Measurements from ENCODE around the gene STARD3. TPM values are rescaled to one million over a fixed set of nuclear protein-coding genes. Genes with fewer than 3 reads are reported as not detected.

The STARD3 gene
- total RNA-seq, 6 experiments from 2014 or later: 24.3 to 49.8 (median 28.0) TPM

GRCh38 chr17:39660011-39660360 is 23.0 kb downstream of the STARD3 start:
- no peaks in the 10 kb centered on the region for H3K9me3 ChIP-seq
- intact Hi-C loops (cut with DNase I): no loop called here
- TF ChIP-seq CTCF (IDR thresholded peaks at IDR 0.05) (no peak), POLR2A (IDR thresholded peaks at IDR 0.05) (no peak)
- H3K27me3 ChIP-seq: no peaks in the 10 kb centered on the region
- H3K27ac ChIP-seq: peak overlapping the region in 2 of 3 donors; percentile 2 to 47
- no peak for DNase-seq
- no peak overlapping the region for H3K4me3 ChIP-seq
- peaks cover 0 to 24% (median 10%) of the 10 kb centered on the region in 4 donors for H3K4me1 ChIP-seq
- no peak for ATAC-seq
- WGBS (ENCODE audit: insufficient coverage, low coverage, low lambda C conversion rate, missing lambda C conversion rate): 92% methylated on average over 4 of the region's 5 CpGs
- no peaks in the 10 kb centered on the region for H3K36me3 ChIP-seq

GRCh38 chr17:39660397-39661385 is 23.7 kb downstream of the STARD3 start:
- TF ChIP-seq POLR2A (IDR thresholded peaks at IDR 0.05) (no peak), CTCF (IDR thresholded peaks at IDR 0.05) (no peak)
- ATAC-seq (peak; percentile 2 to 56 (median 13)), DNase-seq (no peak)
- H3K4me1 ChIP-seq: peaks cover 0 to 28% (median 10%) of the 10 kb centered on the region in 4 donors
- peak overlapping the region in 2 of 3 donors; percentile 2 to 47 for H3K27ac ChIP-seq
- no peaks in the 10 kb centered on the region for H3K9me3 ChIP-seq
- H3K4me3 ChIP-seq: no peak overlapping the region
- no peaks in the 10 kb centered on the region for H3K27me3 ChIP-seq
- 40% methylated on average over 4 of the region's 35 CpGs for WGBS (ENCODE audit: insufficient coverage, low coverage, low lambda C conversion rate, missing lambda C conversion rate)
- intact Hi-C loops (cut with DNase I): no loop called here
- no peaks in the 10 kb centered on the region for H3K36me3 ChIP-seq

- intact Hi-C loops (cut with DNase I): no loop called here
- WGBS (ENCODE audit: insufficient coverage, low coverage, low lambda C conversion rate, missing lambda C conversion rate): 100% methylated on average over 1 of the region's 8 CpGs
- ATAC-seq: no peak
- H3K36me3 ChIP-seq: no peaks in the 10 kb centered on the region
- H3K27ac ChIP-seq: no peak overlapping the region
- DNase-seq: no peak
- TF ChIP-seq CTCF (IDR thresholded peaks at IDR 0.05): no peak
- no peak for TF ChIP-seq POLR2A (IDR thresholded peaks at IDR 0.05)
- H3K9me3 ChIP-seq: no peaks in the 10 kb centered on the region
- peaks cover 0 to 39% (median 14%) of the 10 kb centered on the region in 4 donors for H3K4me1 ChIP-seq
- no peaks in the 10 kb centered on the region for H3K27me3 ChIP-seq
- no peak overlapping the region for H3K4me3 ChIP-seq
These were observed 25.0 kb downstream of the STARD3 start for GRCh38 chr17:39661744-39662541.

GRCh38 chr17:39662551-39663339 is 25.8 kb downstream of the STARD3 start:
- Histone ChIP-seq H3K9me3 (no peaks in the 10 kb centered on the region), H3K36me3 (no peaks in the 10 kb centered on the region), H3K4me3 (no peak overlapping the region), H3K27ac (no peak overlapping the region), H3K4me1 (peaks cover 0 to 45% (median 18%) of the 10 kb centered on the region in 4 donors), H3K27me3 (no peaks in the 10 kb centered on the region)
- intact Hi-C loops (cut with DNase I): no loop called here
- WGBS (ENCODE audit: insufficient coverage, low coverage, low lambda C conversion rate, missing lambda C conversion rate): 74% methylated on average over 3 of the region's 22 CpGs
- ATAC-seq: no peak
- no peak for TF ChIP-seq POLR2A (IDR thresholded peaks at IDR 0.05)
- TF ChIP-seq CTCF (IDR thresholded peaks at IDR 0.05): no peak
- DNase-seq: no peak

All from right lobe of liver (tissue), 6 donors.